Measurements from ENCODE around the gene THUMPD3.

THUMPD3 gene

DNA sequence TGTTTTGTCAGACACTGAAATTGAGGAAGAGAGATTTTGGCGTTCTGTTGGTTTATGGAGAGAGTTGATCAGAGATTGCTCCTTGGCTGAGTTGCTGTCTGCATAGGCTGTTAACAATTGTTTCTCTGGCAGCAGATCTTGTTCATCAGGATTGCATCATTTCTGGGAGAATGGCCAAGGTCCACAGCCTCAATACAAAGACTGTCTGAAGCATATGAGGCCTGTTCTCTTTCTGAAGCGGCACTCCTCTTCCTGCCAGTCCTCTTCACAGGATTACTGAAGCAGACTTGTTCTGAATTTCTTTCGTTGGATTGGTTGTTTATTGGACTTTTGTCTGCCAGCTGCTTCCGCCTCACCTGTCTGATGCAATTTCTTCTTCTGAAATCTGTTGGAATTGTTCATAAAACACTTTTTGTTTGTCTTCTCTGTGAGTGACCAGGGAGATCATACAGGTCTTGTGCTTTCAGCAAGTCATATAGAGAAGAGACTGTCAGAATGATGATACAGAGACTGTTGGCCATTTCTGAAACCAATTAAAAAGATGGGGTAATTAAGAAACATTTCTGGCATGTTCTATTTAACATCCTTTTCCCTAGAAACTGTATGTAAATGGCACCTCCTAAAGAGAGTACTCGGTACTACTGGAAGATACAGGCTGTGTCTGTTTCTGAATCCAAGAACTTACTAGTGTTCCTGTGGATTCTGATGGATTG lies 60.0 kb downstream of the THUMPD3 start:
- no peak for DNase-seq

DNA sequence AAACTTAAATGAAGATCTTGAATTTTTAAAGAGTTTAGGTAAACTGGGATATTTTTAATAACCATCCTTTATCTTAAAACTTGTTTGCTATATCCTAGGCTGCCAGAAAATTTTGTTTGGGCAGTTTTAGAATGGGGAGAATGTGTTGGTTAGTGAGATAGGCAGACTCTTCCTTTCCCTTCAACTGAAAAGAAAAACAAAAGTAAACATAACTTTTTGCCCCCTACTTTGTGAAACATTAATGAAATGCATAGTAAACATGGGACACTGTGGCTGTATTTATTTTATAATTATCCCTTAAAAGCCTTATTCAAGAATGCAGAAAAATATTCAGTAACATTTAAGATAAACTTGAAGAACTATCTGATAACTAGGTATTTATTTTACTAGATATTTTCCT lies 65.6 kb downstream of the THUMPD3 start:
- no peak for DNase-seq

DNA sequence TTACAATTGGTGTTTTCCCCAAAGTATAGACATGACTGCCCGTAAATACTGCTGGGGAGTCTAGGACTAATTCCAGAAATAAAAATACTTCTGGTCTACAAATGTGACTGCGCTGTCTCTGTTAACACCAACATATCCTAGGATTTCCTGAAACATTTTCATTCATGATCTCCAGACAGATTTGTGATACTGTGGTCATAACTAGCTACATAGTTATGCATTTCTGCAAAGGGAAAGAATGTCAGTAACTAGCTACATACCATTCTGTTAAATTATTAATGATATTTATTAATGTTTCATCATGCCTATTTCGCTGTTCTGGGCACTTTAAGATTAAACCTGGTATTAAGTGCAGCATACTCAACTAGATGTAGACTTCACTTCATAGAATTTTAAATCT lies 67.9 kb downstream of the THUMPD3 start:
- DNase-seq: no peak

DNA sequence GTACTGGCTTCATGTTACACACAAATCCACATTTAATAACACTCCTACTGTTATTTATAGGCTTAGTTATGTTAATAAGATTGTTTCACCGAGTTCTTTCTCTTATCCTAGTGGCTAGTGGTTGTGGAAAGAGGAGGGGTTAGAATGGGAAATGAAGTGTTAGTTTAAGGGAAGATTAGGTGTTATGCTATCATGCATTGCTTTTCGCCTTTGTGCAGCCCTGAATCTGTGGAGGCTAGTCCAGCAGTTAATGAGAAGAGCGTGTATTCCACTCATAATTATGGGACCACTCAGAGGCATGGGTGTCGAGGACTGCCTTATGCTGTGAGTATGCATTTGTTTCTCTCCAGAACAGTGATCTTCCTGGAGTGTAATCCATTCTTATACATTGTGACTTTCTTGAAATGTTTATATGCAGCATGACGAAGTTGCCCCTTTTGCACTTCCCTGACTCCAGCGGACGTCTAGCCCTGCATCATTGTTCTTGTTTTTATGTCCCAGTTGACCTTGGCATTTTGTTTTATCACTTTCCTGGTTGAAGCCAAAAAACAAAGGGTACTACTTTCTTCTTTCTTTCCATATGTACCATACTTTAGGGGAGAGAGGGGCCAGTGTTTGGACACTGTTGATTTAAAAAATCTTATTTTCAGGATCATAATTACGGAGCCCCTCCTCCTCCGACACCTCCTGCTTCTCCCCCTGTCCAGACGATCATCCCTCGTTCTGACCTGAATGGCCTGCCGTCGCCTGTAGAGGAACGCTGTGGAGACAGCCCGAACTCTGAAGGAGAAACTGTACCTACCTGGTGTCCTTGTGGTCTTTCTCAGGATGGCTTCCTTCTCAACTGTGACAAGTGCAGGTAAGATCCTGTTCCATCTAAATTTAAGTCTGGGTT lies 71.0 kb downstream of the THUMPD3 start:
- no peak for DNase-seq

DNA sequence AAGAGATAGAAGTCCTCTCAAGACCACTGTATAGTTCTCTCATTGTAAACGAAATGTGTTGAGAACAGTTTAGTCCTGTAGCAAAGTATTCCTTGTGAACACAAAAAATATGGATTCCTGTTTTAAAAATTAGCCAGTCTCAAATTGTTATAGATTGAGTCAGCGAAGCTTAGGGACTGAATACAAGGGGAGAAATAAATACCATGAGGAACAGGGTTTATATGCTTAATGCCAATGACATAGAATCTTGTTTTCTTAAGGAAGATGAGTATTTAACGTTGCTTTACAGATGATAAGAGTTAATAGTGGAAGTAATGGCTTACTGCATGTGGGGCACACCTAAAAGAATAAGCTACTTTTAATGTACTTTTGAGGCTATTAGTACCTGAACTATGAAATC lies 72.5 kb downstream of the THUMPD3 start:
- no peak for DNase-seq
